Fibroblast of villous mesenchyme (primary cell): ENCODE results near the gene PIK3AP1. TPM values are rescaled to one million over a fixed set of nuclear protein-coding genes. Genes with fewer than 3 reads are reported as not detected.

Experiments
- DNase-seq: peaks from one replicate; pipeline ENCODE4 v3.0.0-alpha.2; 2010; ENCODE audit warnings: low read depth
- H3K4me3 ChIP-seq: 2 replicates; pipeline ENCODE4 v1.5.1; 2011; ENCODE audit warnings: low read depth, mild to moderate bottlenecking, low read length
- total RNA-seq: library from RNA; depleted of rRNA; stranded (reverse); fragments of >200 nt; gene quantifications from 2 replicates; pipeline ENCODE4 v1.2.3, GENCODE V29; 2012
- TF ChIP-seq, protein P1 (sequence below): IDR thresholded peaks from 2 replicates; pipeline ENCODE4 v1.5.1; 2012; ENCODE audit warnings: low read depth, mild to moderate bottlenecking, low read length; ENCODE audit not compliant: insufficient read depth

PIK3AP1 gene
- total RNA-seq, 1 donor: not detected

DNA sequence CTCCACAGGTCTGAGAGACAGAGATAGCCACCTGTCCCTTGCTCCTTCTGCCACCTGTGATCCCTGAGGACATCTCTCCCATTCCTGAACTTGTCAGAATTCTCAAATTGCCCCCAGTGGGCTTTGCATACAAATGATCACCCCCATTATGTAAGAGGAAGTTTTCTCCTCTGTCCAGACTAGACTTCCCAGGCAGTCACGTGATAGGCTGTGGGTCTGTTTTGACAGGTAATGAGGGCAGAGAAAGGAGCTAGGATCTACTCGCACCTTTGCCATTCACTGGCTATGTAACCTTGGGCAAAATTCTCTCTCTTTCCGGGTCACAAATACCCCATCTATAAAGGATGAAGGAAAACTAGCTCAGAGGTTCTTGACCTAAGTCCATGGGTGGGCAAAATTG is 112.1 kb downstream of the PIK3AP1 start:
- H3K4me3 ChIP-seq: no peak overlapping the region
- TF ChIP-seq, protein P1, sequence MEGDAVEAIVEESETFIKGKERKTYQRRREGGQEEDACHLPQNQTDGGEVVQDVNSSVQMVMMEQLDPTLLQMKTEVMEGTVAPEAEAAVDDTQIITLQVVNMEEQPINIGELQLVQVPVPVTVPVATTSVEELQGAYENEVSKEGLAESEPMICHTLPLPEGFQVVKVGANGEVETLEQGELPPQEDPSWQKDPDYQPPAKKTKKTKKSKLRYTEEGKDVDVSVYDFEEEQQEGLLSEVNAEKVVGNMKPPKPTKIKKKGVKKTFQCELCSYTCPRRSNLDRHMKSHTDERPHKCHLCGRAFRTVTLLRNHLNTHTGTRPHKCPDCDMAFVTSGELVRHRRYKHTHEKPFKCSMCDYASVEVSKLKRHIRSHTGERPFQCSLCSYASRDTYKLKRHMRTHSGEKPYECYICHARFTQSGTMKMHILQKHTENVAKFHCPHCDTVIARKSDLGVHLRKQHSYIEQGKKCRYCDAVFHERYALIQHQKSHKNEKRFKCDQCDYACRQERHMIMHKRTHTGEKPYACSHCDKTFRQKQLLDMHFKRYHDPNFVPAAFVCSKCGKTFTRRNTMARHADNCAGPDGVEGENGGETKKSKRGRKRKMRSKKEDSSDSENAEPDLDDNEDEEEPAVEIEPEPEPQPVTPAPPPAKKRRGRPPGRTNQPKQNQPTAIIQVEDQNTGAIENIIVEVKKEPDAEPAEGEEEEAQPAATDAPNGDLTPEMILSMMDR: no peak

DNA sequence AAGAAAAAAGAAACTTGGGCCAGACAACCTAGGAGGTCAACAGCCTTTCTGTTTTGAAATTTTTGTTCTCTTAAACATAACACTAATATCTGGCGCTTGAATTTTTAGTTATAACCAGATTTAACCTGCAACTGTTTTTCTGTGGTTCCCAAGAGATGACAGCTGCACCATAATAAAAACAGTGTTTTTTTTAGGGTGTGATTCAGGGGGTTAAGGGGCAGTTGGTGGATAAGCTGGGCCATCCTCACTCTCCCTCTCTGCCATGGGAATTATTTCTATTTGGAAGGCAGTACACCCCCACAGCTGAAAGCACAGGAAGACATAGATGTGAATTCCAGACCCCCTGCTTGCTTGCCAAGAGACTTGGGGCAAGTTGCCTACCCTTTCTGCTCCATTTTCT is 113.4 kb downstream of the PIK3AP1 start:
- TF ChIP-seq, protein P1: no peak
- no peak for DNase-seq
- H3K4me3 ChIP-seq: no peak overlapping the region

More for the DNA sequence above, 112.1 kb downstream of the PIK3AP1 start:
- no peak for DNase-seq

GRCh38 chr10:96606216-96606615 is 114.1 kb downstream of the PIK3AP1 start:
- TF ChIP-seq, protein P1: no peak
- H3K4me3 ChIP-seq: no peak overlapping the region
- peak; percentile 61 for DNase-seq

DNA sequence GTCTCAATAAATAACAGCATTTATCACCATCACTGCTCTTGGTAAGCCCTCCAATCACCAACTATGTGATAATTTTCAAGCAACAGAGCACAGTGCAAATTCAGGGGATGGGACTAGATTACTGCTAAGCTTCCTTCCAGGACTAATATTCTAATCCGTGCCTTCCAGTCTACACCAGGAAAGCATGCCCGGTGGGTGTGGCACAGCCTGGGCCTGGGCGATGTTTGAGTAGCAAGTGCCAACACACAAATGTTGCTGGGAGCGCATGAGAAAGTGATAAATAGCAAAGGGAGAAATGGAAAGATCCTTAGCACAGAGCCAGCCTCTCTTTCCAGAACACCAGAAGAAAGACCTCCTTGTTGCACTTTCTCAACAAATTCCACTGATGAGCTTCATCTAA is 120.0 kb downstream of the PIK3AP1 start:
- TF ChIP-seq, protein P1: no peak
- no peak for DNase-seq
- H3K4me3 ChIP-seq: no peak overlapping the region

- TF ChIP-seq, protein P1: no peak
- H3K4me3 ChIP-seq: no peak overlapping the region
- no peak for DNase-seq
Observed at GRCh38 chr10:96598846-96599245, 121.5 kb downstream of the PIK3AP1 start.

GRCh38 chr10:96596422-96597407 is 123.6 kb downstream of the PIK3AP1 start:
- TF ChIP-seq, protein P1: no peak
- DNase-seq: no peak

GRCh38 chr10:96595741-96596140 is 124.6 kb downstream of the PIK3AP1 start:
- TF ChIP-seq, protein P1: no peak
- no peak overlapping the region for H3K4me3 ChIP-seq
- no peak for DNase-seq

More at GRCh38 chr10:96596422-96597407, 123.6 kb downstream of the PIK3AP1 start:
- H3K4me3 ChIP-seq: no peak overlapping the region
